GM18861 (cell line): Measurements from ENCODE around the gene PLEKHB1.
"Not testable (repeated sequence)": the region's sequence is repeated elsewhere in the genome, so short reads cannot be mapped to it uniquely, and the experiment has no call there.

Experiments used
- ATAC-seq: cut with Tn5 transposase; IDR thresholded peaks from one replicate; pipeline ENCODE4 v1.9.1; 2021; ENCODE audit not compliant: unreplicated experiment

The PLEKHB1 gene

GRCh38 chr11:73670808-73671207 lies 24.4 kb downstream of the PLEKHB1 start:
- ATAC-seq = no peak

DNA sequence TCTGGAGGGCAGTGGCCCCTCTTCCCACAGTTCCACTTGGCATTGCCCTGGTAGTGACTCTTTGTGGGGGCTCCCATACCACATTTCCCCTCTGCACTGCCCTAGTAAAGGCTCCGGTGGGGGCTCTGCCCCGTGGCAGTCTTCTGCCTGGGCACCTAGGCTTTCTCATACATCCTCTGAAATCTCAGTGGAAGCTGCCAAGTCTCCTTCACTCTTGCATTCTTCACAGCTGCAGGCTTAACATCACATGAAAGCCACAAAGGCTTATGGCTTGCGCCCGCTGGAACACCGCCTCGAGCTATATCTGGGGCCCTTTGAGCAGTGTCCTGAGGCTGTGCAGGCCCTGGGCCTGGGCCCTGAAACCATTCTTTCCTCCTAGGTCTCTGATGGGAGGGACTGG lies 25.3 kb downstream of the PLEKHB1 start:
- ATAC-seq = no peak

GRCh38 chr11:73676552-73676951 lies 30.2 kb downstream of the PLEKHB1 start:
- ATAC-seq = not testable (repeated sequence)

- ATAC-seq = no peak
Observed at GRCh38 chr11:73680687-73681086, 34.3 kb downstream of the PLEKHB1 start.

DNA sequence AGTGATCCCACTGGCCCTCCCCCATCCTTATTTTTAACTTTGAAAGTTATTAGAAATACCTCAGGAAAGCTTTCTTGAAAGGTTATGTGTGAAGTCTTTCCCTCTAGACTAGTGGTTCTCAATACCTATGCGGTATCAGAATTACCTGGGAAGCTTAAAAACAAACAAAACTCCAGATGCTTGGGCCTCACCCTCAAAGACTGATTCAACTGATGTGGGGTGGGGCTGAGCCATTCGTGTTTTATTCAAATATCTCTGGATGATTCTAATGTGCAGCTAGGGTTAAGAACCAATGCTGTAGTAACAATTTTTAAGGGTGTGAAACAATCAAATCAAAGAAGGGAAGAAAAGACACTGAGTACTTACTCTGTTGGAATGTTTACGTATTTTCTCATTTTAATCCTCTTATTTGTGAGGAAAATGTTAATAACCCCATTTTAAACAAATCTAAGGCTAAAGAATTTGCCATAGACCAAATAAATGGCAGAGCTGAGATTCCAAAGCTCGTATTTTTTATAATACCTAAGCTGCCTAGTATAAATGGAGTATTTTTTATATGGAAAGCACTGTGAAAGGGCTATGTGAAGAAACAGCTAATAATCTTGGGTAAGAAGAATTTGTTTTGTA lies 47.6 kb downstream of the PLEKHB1 start:
- ATAC-seq = no peak

DNA sequence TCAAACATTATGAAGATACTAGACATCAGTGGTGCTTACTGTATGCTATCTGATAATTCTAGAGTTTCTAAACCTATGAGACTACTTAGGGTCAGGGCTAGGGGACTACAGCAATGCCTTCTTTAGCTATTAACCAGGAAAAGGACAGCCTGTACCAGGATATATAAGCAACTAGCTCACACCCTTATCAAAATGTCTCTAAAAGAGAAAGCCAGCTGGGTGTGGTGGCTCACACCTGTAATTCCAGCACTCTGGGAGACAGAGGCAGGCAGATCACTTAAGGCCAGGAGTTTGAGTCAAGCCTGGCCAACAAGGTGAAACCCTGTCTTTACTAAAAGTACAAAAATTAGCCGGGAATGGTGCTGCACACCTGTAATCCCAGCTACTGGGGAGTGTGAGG lies 58.7 kb downstream of the PLEKHB1 start:
- no peak for ATAC-seq

GRCh38 chr11:73710964-73711363 lies 64.6 kb downstream of the PLEKHB1 start:
- ATAC-seq = no peak
